Measurements from ENCODE around the gene MGRN1. TPM values are rescaled to one million over a fixed set of nuclear protein-coding genes. Genes with fewer than 3 reads are reported as not detected.

MGRN1 gene
- total and polyA plus RNA-seq, 8 donors = 17.2 to 43.8 (median 30.8) TPM

DNA sequence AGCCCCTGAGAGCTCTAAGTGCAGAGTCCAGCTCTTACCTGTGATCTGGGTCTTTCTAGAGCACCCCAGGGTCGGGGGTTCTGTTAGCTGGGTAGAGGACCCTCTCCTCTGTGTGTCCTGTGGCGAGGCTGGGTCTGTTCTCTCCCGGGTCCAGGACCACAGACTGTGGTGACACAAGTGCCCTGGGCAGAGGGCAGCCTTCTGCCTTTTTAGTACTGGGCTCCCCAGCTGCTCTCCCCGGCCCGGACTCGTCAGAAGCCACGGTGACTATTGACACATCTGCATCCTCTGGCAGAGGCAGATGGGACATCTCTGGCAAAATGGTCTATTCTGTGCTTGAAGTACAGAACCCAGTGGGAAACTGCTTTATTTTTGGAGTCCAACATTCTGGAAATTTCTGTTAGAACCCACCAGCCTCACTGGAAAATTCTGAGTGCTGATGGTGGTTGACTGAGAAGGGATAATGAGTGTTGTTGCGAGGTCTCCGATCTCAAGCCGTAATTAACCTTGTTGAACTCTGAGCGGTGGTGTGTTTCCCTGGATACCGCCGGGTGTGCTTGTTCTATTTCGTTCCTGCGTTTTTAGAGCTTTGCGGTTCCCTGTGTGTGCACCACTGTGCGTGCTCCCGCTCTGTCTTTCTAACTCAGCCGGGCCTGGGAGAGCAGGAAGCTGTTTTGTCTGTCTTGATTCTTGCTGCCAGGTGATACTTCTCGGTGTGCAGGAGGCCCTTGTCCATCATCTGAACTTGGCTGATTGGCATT is 42.8 kb downstream of the MGRN1 start:
- H3K4me3 ChIP-seq = no peak overlapping the region
- 88 to 92% methylated on average over 20 of the region's 20 CpGs for WGBS, 2 donors
- peaks cover 6 to 21% (median 7%) of the 10 kb centered on the region in 3 donors for H3K36me3 ChIP-seq
- no peaks in the 10 kb centered on the region for H3K27me3 ChIP-seq
- H3K9me3 ChIP-seq = no peaks in the 10 kb centered on the region
- H3K27ac ChIP-seq = peak overlapping the region in 1 of 4 donors; percentile 5
- TF ChIP-seq, protein P1, sequence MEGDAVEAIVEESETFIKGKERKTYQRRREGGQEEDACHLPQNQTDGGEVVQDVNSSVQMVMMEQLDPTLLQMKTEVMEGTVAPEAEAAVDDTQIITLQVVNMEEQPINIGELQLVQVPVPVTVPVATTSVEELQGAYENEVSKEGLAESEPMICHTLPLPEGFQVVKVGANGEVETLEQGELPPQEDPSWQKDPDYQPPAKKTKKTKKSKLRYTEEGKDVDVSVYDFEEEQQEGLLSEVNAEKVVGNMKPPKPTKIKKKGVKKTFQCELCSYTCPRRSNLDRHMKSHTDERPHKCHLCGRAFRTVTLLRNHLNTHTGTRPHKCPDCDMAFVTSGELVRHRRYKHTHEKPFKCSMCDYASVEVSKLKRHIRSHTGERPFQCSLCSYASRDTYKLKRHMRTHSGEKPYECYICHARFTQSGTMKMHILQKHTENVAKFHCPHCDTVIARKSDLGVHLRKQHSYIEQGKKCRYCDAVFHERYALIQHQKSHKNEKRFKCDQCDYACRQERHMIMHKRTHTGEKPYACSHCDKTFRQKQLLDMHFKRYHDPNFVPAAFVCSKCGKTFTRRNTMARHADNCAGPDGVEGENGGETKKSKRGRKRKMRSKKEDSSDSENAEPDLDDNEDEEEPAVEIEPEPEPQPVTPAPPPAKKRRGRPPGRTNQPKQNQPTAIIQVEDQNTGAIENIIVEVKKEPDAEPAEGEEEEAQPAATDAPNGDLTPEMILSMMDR (IDR thresholded peaks at IDR 0.05) = no peak
- DNase-seq (peak in 1 of 6 donors; percentile 58), ATAC-seq (peak in 1 of 4 donors; percentile 7), FAIRE-seq (no peak)
- peaks cover 0 to 3% (median 0%) of the 10 kb centered on the region in 3 donors for H3K4me1 ChIP-seq
- intact Hi-C loops (cut with DNase I) = no loop called here

DNA sequence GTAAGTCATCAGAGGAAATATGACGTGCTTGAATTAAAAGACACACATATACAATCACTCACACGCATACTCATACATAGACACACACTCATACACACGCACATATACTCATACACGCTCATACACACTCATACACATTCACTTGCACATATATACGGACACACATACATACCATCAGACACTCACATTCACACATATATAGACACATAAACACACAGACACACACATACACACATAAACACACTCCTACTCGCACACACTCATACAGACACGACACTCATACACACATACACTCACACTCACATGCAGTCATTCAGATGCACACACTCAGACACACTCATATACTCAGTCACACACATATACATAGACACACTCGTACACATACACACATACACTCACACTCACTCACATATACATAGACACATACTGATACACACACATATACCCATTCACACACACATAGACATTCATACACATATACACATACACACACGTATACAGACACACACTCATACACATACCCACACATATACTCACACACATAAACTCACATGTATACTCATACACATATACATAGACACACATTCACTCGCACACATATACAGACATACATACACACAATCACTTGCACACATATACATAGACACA is 43.8 kb downstream of the MGRN1 start:
- no peak overlapping the region for H3K27ac ChIP-seq
- no peaks in the 10 kb centered on the region for H3K27me3 ChIP-seq
- no peaks in the 10 kb centered on the region for H3K9me3 ChIP-seq

DNA sequence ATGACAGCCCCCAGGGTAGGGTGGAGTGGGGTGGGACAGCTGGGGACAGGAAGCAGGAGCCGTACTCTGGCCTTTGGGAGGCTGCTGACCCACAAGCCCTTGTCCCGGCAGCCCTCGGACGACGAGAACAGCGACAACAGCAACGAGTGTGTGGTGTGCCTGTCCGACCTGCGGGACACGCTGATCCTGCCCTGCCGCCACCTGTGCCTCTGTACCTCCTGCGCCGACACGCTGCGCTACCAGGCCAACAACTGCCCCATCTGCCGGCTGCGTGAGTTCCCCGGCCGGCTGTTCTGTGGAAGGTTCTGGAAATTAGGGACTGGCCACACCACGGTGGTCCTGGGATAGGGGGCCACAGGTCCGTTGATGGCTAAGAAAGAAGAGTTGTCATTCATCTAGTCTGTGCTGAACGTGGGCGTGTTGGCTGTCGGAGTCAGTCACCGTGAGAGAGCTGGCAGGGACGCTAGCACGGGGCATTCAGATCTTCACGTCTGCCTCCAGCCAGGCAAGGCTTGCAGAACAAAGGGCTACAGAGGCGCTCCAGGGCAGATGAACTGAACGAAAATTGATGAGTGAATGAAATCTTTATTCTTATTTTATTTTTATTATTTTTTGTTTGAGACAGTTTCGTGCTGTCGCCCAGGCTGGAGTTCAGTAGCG is 48.9 kb downstream of the MGRN1 start:
- ATAC-seq (no peak), FAIRE-seq (no peak), DNase-seq (peak in 1 of 6 donors; percentile 24)
- no peaks in the 10 kb centered on the region for H3K27me3 ChIP-seq
- peaks cover under 1 to 28% (median 5%) of the 10 kb centered on the region in 3 donors for H3K36me3 ChIP-seq
- TF ChIP-seq, protein P1 (IDR thresholded peaks at IDR 0.05) = no peak
- no peaks in the 10 kb centered on the region for H3K4me1 ChIP-seq
- no peak overlapping the region for H3K27ac ChIP-seq
- no peaks in the 10 kb centered on the region for H3K9me3 ChIP-seq
- intact Hi-C loops (cut with DNase I) = no loop called here
- WGBS, 2 donors = 93% methylated on average over 33 of the region's 33 CpGs
- H3K4me3 ChIP-seq = no peak overlapping the region

More for the DNA sequence above, 43.8 kb downstream of the MGRN1 start:
- DNase-seq = no peak
- H3K4me1 ChIP-seq = peaks cover 0 to 3% (median 0%) of the 10 kb centered on the region in 3 donors
- WGBS, 2 donors = 92 to 94% methylated on average over 10 of the region's 10 CpGs
- no peak for ATAC-seq
- peaks cover 6 to 22% (median 7%) of the 10 kb centered on the region in 3 donors for H3K36me3 ChIP-seq
- intact Hi-C loops (cut with DNase I) = no loop called here
- FAIRE-seq = no peak
- no peak overlapping the region for H3K4me3 ChIP-seq
- TF ChIP-seq, protein P1 (IDR thresholded peaks at IDR 0.05) = no peak

DNA sequence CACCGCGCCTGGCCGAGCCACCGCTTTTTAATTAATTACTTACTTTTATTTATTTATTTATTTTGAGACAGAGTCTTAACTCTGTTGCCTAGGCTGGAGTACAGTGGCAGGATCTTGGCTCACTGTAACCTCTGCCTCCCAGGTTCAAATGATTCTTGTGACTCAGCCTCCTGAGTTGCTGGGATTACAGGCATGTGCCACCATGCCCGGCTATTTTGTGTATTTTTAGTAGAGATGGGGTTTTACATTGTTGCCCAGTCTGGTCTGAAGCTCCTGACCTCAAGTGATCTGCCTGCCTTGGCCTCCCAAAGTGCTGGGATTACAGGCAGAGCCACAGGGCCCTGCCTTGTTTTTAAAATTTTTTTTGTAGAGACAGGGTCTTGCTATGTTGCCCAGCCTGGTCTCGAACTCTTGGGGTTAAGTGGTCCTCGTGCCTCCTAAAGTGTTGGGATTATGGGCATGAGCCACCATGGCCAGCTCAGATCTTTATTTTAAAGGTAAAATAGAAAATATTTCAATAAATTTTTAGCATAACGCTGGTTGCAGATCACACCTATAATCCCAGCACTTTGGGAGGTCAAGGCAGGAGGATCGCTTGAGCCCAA is 50.4 kb downstream of the MGRN1 start:
- DNase-seq (no peak), FAIRE-seq (no peak), ATAC-seq (no peak)
- Histone ChIP-seq H3K27me3 (no peaks in the 10 kb centered on the region), H3K4me1 (no peaks in the 10 kb centered on the region), H3K36me3 (peaks cover 0 to 18% (median 0%) of the 10 kb centered on the region in 3 donors), H3K9me3 (no peaks in the 10 kb centered on the region), H3K27ac (no peak overlapping the region), H3K4me3 (no peak overlapping the region)
- TF ChIP-seq, protein P1 (IDR thresholded peaks at IDR 0.05) = no peak
- intact Hi-C loops (cut with DNase I) = no loop called here
- 96% methylated on average over 9 of the region's 9 CpGs for WGBS, 2 donors

All from pancreas (tissue), 10 donors.